ENCODE measurements around the gene TAF1B.

The TAF1B gene

GRCh38 chr2:9971105-9971818 is 128.0 kb downstream of the TAF1B start:
- TF ChIP-seq, protein P1, sequence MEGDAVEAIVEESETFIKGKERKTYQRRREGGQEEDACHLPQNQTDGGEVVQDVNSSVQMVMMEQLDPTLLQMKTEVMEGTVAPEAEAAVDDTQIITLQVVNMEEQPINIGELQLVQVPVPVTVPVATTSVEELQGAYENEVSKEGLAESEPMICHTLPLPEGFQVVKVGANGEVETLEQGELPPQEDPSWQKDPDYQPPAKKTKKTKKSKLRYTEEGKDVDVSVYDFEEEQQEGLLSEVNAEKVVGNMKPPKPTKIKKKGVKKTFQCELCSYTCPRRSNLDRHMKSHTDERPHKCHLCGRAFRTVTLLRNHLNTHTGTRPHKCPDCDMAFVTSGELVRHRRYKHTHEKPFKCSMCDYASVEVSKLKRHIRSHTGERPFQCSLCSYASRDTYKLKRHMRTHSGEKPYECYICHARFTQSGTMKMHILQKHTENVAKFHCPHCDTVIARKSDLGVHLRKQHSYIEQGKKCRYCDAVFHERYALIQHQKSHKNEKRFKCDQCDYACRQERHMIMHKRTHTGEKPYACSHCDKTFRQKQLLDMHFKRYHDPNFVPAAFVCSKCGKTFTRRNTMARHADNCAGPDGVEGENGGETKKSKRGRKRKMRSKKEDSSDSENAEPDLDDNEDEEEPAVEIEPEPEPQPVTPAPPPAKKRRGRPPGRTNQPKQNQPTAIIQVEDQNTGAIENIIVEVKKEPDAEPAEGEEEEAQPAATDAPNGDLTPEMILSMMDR (IDR thresholded peaks at IDR 0.05; ENCODE audit: low read depth, low read length), result no peak
- no peaks in the 10 kb centered on the region; the same call in 1 of the 2 replicates for H3K36me3 ChIP-seq
- no peak overlapping the region for H3K4me3 ChIP-seq (ENCODE audit: low read depth, low read length)
- H3K9me3 ChIP-seq, result no peaks in the 10 kb centered on the region
- H3K27me3 ChIP-seq, result no peaks in the 10 kb centered on the region
- peaks cover 9% of the 10 kb centered on the region for H3K4me1 ChIP-seq
- DNase-seq, result no peak

GRCh38 chr2:9971890-9972289 is 128.6 kb downstream of the TAF1B start:
- Histone ChIP-seq H3K4me1 (peaks cover 9% of the 10 kb centered on the region), H3K27me3 (no peaks in the 10 kb centered on the region), H3K4me3 (ENCODE audit: low read depth, low read length) (no peak overlapping the region), H3K9me3 (no peaks in the 10 kb centered on the region), H3K36me3 (no peaks in the 10 kb centered on the region; the same call in 1 of the 2 replicates)
- TF ChIP-seq, protein P1 (IDR thresholded peaks at IDR 0.05; ENCODE audit: low read depth, low read length), result no peak
- no peak for DNase-seq

DNA sequence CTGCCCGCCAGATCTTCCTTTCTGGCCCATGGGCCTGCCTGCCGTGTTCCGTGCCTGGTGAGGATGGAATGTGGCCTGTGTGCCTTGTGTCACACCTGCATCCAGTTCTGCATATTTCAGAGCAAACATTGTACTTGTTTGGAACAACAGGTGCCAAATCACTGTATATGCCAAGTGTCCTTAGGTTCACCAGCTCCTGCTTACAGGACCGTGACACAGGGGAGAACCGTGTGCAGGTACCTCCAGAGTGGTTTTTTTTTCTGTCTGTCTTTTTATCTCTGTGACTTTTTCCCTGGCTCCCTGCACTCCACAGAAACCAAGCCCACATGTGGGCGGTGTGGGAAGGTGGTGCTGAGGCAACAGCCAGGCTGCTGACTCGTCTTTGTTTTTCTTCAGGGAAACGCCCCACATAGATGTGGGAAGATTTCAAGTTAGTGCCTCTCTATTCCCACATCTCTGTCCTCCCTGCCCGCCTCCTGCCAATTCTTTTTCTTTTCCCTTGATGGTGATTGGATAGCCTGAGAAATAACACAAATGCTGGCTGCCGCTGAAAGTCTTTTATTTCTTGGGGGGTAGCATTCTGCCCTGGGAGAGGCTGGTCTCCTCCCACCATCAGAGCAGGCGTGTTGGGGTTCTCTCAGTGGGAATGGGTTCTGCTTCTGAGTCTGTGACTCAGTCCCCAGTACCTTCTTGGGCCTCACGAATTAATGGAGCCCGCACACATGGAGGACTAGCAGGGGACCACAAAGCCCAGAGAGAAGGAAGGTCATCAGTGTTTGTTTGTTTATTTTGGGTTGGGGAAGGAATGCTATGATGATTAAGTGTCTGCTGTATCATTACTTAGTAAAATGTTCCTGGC is 129.6 kb downstream of the TAF1B start:
- no peaks in the 10 kb centered on the region for H3K27me3 ChIP-seq
- H3K4me1 ChIP-seq, result peaks cover 4% of the 10 kb centered on the region
- no peaks in the 10 kb centered on the region; the same call in 1 of the 2 replicates for H3K36me3 ChIP-seq
- H3K9me3 ChIP-seq, result no peaks in the 10 kb centered on the region
- no peak overlapping the region for H3K4me3 ChIP-seq (ENCODE audit: low read depth, low read length)
- TF ChIP-seq, protein P1 (IDR thresholded peaks at IDR 0.05; ENCODE audit: low read depth, low read length), result no peak
- no peak for DNase-seq

DNA sequence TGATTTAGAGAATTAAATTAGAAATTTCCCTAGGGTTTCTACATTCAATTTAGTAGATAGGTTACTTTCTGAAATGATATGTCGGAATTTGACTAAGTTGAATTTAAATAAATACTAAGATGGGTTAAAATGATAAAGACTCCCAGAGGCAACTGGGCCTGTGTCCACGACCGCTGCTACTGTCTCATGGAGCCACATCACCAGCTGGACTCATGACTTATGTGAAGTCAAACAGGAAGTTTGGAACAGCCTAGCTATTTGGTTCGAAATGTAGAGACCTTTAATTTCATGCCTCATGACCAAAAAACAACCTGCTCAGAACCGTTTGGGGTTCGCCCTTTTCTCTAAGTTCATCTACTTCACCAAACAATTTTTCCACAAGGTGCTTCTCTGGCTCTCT is 130.4 kb downstream of the TAF1B start:
- Histone ChIP-seq H3K4me1 (peaks cover 4% of the 10 kb centered on the region), H3K27me3 (no peaks in the 10 kb centered on the region), H3K4me3 (ENCODE audit: low read depth, low read length) (no peak overlapping the region), H3K9me3 (no peaks in the 10 kb centered on the region), H3K36me3 (no peaks in the 10 kb centered on the region; the same call in 1 of the 2 replicates)
- DNase-seq, result no peak
- TF ChIP-seq, protein P1 (IDR thresholded peaks at IDR 0.05; ENCODE audit: low read depth, low read length), result no peak

DNA sequence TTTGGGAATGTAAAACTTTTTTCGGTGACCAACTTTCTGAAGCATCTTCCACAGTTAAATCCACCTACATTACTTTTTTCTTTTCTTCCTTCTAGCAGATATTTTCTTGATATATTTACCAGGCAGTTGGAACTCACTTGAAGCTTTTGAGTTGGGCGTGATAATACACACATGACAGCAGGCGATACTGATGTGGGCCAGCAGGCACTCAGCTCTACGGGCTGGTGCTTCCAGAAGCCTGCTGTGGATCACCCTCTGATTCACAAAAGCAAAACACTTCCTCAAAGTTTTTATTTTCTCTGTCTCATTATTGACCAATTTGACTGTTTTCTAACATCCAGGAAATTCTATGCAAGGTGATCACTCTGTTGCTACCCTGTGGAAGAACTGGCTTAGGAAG is 131.1 kb downstream of the TAF1B start:
- Histone ChIP-seq H3K9me3 (no peaks in the 10 kb centered on the region), H3K27me3 (no peaks in the 10 kb centered on the region), H3K36me3 (no peaks in the 10 kb centered on the region; the same call in 1 of the 2 replicates), H3K4me3 (ENCODE audit: low read depth, low read length) (no peak overlapping the region), H3K4me1 (peaks cover 4% of the 10 kb centered on the region)
- no peak for DNase-seq
- TF ChIP-seq, protein P1 (IDR thresholded peaks at IDR 0.05; ENCODE audit: low read depth, low read length), result no peak

All from BE2C (cell line).